Measurements from ENCODE around the gene RND1.
A peak's percentile ranks its signal among the peaks of the same experiment; 100 is the strongest.
"Not testable (repeated sequence)": the region's sequence is repeated elsewhere in the genome, so short reads cannot be mapped to it uniquely, and the experiment has no call there.

Gene RND1

GRCh38 chr12:48865281-48866051 is at the start of gene RND1:
TSS of gene RND1 (minus strand) at chr12:48865870. CDS start at chr12:48865767, 103 bp downstream.
- peak; percentile 94 for DNase-seq

DNA sequence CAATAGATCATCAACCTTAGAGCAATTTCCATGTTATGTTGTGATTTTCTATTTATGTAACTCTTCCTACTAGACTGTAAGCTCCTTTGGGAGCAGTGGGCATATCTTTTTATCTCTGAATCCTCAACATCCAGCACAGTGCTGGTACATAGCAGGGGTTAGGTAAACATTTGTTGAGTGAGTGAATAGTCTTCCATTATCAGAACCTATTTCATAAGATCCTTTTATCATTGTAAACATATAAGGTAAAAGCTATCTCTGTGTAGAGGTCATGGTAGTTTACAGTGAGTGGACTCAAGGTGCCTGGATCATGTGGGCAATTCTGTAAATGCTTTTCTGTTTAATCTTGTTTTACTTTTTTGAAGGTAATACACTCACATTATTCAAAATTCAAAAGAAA is 44.5 kb upstream of the RND1 start:
- no peak for DNase-seq

- not testable (repeated sequence) for DNase-seq
These were observed 44.0 kb upstream of the RND1 start for GRCh38 chr12:48909698-48910097.

DNA sequence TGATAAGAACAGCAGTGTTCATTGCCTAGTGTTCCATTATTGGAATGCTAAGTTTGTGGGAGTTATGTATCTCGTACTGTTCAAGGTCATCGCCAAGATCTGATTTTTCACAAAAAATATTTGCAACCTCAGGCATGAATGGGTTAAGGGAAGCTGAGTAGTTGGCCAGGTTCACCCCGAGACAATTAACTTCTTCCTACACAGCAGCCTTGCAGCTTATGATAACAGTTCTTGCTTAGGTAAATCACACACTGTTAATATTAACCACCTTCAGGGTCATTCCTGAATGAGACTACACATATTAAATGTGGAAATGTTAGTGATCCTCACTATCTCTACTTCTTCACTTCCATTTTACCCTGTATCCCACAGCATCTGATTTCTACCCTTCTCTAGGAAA is 41.6 kb upstream of the RND1 start:
- no peak for DNase-seq

DNA sequence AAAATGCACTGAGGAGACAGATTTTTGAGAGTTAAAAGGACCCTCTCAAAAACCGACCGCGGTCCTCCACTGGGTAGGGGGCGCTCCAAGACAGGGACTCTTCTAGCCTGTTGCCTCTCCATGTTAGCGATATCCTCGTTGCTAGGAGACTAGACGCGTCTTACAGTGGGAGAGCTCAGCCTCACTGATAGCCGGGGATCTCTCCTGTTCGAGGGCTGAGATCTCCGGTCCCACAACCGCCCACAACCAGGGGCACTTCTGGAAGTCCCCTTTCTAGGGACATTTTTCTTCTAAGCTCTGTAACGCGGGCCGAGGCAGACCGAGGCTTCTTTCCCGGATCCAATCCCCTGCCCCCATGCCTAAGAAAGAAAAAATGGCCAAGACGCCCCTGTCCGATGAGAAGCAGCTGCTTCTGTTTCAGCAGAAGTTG is 38.3 kb upstream of the RND1 start:
- peak; percentile 81 for DNase-seq

DNA sequence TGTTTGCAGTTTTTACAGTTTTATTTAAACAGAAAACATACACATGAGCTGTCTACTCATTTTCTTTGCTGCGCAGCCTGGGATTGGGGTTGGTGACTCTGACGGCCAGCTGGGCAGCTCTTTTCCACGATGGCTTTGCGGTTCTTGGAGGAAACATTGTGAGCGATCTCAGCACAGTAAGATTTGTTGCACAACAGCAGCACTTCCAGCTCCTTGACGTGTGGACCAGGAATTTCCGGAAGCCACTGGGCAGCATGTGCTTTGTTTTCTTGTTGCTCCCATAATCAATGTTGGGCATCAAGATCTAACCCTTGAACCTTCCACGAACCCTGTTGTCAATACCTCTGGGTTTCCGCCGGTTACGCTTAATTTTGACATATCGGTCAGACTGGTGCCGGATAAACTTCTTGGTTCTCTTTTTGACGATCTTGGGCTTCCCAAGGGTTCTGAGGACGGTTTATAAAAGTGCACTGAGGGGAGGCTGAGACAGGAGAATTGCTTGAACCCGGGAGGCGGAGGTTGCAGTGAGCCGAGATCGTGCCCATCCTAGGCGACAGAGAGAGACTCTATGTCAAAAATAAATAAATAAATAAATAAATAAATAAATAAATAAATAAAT is 37.8 kb upstream of the RND1 start:
- DNase-seq = no peak

DNA sequence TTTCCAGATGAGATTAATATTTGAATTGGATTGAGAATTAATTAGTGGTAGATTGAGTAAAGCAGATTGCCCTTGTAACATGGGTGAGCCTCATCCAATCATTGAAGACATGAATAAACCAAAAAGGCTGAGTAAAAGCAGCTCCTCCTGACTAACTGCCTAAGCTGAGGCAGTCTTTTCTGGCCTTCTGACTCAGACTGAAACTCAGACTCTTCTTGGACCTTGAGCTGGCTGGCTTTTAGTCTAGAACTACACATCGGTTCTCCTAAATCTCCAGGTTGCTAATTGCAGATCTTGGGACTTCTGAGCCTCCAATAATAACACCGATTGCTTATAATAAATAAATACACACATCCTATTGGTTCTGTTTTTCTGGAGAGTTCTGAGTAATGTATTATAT is 35.6 kb upstream of the RND1 start:
- DNase-seq = no peak

DNA sequence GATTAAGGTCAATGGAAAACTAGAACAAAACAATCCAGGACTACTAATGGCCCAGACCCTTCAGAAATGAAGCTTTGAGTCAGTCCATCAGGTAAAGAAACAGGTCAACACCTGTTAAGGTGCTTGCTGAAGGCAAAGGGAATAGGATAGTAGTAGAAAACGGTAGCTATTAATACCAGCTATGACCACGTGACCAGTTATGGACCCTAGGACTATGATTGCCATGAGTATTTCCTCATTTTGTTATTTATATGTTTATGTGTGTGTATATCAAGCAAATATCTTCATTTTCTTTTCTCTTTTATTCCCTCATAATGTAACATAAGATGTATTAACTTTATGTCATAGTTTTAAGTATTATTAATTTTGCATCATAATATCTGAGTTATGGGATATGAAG is 34.0 kb upstream of the RND1 start:
- no peak for DNase-seq

GRCh38 chr12:48894271-48894670 is 28.6 kb upstream of the RND1 start:
- no peak for DNase-seq

GRCh38 chr12:48890657-48891418 is 25.2 kb upstream of the RND1 start:
- peak; percentile 96 for DNase-seq

- no peak for DNase-seq
These were observed 24.0 kb upstream of the RND1 start for GRCh38 chr12:48889679-48890078.

DNA sequence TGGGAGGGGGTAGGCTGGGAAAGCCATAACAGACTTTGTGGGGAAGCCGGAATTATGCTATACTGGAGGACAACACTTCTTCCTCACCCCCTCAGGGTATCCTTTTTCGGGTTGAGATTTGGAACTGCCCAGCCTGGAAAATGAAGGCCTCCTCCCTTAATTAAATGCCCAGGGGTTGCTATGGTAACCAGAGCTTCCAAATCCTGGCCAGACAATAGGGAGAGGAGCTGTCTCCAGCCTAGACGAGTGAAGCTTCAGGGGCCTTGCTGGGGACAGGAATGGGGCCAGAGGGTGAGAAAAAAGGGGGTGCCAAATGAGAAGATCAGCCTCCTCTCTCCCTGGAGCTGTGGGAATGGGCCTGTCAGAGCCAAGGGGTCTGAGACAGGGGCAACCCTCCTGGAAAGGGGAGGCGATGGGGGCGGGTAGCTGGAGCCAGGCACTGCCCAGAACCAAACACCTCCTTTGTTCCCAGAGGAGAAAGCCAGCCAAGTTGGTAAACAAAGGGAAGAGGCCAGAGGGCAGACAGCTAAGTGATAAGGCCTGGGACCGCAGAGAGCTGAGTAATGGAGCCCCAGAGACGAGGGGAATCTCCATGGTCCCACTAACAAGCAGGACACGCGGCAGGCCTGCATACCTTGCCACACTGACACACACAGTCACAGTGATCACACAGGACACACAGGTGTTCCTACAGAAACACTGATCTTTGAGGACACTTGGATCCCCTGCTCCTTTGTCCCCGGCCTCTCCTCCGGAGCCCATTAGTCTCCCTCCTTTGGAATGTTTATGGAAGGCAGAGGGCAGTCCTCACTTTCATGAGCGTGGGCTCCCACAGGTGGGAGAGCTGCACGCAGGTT is 17.9 kb upstream of the RND1 start:
- DNase-seq = peak; percentile 86

GRCh38 chr12:48882972-48883304 is 17.3 kb upstream of the RND1 start:
- no peak for DNase-seq

DNA sequence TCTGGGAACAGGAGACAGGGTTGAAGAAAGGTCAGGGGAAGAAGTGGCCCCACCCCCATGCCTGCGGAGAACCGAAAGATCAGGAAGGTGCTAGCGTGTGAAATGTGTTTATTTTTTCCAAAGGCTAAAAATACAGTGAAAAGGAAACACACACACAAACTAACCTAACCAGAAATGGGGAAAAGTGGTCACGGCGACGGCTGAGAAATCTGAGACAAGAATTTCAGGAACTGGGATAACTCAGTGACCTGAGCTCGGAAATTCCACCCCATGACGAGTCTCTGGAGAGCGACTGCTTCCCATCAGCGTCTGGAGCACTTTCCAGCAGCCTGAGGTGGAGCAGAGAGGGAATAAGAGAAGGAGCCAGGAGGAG is 16.6 kb upstream of the RND1 start:
- peak; percentile 26 for DNase-seq

DNA sequence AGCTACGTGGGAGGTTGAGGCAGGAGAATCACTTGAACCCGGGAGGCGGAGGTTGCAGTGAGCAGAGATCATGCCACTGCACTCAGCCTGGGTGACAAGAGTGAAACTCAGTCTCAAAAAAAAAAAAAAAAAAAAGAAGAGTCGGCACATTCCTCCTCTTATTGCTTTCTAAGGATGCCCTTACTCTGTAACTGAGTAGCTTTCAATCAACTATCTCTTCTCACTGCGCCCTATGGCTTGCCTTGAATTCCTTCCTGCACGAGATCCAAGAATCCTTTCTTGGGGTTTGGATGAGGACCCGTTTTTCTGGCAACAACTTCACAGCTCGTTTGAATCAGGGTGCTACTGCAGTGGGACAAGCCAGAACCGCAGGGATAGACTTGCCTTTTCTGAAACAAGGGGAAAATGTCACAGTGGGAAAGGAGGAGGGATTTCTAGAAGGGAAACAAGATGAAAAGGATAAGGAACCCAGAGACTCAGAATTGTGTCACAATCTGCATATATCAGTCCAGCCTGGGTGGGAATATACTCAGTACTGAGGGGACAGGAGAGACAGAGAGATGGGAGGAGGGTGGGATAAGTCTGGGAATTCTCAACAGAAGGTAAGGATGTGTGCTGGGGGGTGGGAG is 16.1 kb upstream of the RND1 start:
- peak; percentile 15 for DNase-seq

DNA sequence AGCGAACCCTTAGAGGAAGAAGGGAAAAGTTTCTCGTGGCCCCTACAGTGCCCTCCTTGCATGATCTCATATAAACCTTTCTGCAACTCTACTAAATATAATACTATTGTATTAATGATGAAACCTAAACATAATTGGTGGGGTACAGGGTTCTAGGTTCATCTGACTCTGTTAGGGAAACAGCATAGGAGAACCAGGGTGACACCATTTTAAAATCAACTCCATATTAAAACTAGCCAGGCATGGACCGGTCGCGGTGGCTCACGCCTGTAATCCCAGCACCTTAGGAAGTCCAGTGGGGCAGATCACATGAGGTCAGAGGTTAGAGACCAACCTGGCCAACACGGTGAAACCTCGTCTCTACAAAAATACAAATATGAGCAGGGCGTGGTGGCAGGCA is 15.0 kb upstream of the RND1 start:
- DNase-seq = no peak

GRCh38 chr12:48878548-48878947 is 12.9 kb upstream of the RND1 start:
- DNase-seq = no peak

- DNase-seq = no peak
These were observed 10.4 kb upstream of the RND1 start for GRCh38 chr12:48875944-48876515.

DNA sequence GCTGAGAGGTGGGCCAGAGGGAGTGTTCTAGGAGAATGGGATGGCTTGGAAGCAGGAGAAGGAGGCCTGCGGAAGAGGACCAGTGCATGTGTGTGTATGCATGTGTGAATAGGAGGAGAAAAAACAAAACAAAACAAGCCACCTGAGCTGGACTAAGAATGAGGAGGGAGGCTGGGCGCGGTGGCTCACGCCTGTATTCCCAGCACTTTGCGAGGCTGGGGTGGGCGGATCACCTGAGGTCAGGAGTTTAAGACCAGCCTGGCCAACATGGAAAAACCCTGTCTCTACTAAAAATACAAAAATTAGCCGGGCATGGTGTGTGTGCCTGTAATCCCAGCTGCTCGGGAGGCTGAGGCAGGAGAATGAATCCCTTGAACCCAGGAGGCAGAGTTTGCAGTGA is 7.9 kb upstream of the RND1 start:
- not testable (repeated sequence) for DNase-seq

GRCh38 chr12:48873096-48873495 is 7.4 kb upstream of the RND1 start:
- DNase-seq = no peak

- no peak for DNase-seq
These were observed 3.5 kb upstream of the RND1 start for GRCh38 chr12:48869191-48869590.

DNA sequence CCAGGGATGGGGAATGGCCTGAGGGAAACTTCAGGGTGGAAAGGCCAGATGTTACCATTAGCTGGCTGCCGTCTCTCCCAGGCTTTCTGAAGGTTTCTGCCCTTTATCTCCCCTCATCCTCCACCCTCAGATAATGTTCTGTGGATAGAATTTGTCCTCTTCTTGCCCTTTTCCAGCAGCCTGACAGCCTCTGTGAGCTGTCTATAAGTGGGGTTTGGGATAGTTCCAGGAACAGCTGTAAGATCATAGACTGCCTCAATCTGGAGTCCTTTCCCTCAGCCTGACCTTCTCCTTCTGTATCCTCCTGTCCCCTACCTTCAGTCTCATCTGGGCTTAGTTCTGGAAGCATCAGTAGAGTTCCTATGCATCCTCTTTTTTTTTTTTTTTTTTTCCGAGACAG is 2.8 kb upstream of the RND1 start:
- DNase-seq = no peak
